HG02943 (cell line): ENCODE measurements around the gene CAVIN1.
"Not testable (repeated sequence)": the region's sequence is repeated elsewhere in the genome, so short reads cannot be mapped to it uniquely, and the experiment has no call there.

Source experiments
- ATAC-seq: cut with Tn5 transposase; IDR thresholded peaks from one replicate; pipeline ENCODE4 v1.9.1; 2021; ENCODE audit warnings: mild to moderate bottlenecking, low read depth, moderate library complexity; ENCODE audit not compliant: unreplicated experiment

The CAVIN1 gene, protein sequence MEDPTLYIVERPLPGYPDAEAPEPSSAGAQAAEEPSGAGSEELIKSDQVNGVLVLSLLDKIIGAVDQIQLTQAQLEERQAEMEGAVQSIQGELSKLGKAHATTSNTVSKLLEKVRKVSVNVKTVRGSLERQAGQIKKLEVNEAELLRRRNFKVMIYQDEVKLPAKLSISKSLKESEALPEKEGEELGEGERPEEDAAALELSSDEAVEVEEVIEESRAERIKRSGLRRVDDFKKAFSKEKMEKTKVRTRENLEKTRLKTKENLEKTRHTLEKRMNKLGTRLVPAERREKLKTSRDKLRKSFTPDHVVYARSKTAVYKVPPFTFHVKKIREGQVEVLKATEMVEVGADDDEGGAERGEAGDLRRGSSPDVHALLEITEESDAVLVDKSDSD

DNA sequence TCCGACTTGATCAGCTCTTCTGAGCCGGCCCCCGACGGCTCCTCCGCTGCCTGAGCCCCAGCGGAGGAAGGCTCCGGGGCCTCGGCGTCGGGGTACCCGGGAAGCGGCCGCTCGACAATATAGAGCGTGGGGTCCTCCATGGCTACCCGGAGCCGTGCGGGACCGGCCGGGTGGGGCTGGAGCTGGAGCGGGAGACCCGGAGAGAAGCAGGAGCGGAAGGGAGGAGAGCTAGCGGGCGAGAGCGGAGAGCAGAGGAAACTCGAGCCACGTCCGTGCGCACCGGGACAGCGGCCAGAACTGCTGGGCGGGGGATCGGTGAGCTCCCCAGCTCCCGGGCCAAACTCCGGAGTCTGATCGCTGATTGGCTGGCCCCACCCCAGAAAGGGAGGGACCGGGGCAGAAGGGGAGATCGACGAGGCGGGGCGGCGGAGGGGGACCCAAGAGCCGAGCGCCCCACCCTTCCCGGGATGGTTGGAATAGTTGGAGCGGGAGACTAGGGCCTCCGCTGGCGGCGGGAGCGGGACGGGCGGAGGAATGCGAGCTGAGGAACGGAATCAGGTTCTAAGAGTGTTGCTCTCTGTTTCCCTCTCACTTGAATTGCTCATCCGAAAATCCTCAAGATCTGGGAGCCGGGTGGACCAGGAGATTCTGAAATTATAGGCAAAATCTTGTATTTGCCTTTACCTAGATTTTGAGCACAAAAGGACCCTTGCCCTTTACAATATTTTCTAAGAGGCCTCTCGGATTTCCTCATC lies at the start of gene CAVIN1:
CAVIN1 (minus strand) TSS at position 299 of the 755 bp plus-strand sequence; CDS start at position 140, 159 bp downstream.
- ATAC-seq = no peak

DNA sequence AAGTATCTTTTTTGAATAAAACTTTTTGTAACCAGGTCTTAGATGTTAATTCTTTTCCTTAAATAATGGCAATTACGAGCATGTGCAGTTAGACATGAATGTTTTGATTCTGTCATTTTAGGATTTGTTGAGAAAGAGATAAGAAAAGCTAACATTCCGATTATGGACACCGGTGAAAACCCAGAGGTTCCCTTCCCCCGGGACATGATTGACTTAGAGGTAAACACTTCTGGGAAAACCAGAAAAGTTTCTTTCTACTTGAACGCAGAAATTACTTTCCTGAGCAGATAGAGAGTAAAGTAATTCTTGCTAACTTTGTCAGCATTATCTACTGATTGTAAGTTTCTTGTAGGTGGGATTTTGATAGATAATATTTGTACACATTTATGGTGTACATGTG lies 44.8 kb upstream of the CAVIN1 start:
- no peak for ATAC-seq

DNA sequence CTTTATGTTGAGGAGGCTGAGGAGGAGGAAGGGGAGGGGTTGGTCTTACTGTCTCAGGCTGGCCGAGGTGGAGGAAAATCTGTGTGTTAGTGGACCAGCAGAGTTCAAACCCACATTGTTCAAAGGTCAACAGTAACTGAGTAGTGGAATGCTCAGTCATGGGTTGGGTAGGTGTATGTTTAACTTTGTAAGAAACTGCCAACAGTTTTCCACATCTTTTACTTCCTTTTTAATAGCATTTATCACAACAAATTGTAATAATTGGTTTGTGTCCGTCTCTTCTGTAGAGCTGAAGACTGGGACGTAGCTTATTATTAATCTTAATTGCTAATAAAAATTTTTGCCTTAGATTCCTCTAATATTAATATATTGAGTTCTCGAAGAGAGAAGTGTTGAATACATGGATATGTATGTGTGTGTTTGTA lies 40.9 kb upstream of the CAVIN1 start:
- ATAC-seq = no peak

DNA sequence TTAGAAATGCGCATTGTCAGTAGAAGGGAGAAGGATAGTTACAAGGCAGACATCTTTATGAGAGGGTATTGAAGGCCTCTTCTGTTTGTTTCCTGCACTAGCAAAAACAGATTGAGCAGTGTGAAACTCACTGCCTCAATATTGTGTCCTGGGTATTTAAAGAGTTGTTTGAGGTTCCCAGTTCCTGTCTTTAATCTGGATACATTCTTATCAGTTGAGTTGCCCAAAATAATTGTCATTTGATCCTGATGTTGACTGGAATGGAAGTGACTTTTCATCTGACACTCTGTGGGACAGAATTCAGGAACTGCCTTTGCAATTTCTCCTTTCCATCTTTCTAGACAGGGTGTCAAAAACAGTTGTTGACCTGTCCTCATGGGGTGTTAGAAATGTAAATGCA lies 37.3 kb upstream of the CAVIN1 start:
- ATAC-seq = no peak

DNA sequence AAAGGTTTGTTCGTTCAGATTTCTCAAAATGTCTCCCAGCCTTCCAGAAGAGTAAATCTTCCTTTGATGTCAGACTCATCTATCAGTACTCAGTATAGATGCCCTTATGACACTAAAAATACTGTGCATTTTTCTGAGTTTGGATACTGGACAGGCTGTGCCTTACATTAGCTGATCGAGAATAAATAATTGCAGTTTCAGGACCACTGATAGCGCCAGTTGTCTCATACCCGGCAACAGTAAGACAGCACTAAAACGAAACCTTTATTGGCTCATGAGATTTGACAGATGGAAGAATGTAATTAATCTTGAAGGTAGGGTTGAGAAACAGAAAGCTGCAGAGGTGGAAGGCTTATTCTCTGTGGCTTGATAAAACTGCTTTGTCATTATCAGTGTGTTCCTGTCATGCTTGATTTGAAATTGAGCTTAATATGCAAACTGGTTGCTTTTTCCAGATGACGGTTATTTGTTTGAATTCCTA lies 36.8 kb upstream of the CAVIN1 start:
- no peak for ATAC-seq

DNA sequence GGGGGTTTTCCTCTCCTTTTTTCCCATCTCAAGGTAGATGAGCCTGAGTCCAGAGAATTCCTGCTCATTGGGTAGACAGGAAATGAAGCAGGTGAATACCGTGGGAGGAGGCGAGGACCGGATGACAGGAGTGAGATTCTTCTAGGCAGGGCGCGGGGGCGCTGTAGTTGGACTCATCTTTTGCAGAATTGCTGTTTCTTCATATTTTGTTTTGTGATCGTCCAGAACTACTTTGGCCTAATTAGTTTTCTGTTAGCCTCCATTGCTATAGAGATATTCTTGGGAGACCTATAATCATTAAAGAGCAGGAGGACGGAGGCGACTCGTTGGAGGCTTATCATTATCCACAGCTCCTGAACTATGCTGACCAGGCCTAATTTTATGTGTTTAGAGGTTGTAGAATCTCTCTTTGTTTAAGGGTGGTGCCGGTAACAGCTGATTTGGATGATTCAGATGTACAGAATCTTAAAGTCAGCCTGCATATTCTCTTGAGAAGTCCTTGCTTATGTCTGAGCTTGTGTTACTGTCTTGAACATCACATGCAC lies 36.3 kb upstream of the CAVIN1 start:
- no peak for ATAC-seq

DNA sequence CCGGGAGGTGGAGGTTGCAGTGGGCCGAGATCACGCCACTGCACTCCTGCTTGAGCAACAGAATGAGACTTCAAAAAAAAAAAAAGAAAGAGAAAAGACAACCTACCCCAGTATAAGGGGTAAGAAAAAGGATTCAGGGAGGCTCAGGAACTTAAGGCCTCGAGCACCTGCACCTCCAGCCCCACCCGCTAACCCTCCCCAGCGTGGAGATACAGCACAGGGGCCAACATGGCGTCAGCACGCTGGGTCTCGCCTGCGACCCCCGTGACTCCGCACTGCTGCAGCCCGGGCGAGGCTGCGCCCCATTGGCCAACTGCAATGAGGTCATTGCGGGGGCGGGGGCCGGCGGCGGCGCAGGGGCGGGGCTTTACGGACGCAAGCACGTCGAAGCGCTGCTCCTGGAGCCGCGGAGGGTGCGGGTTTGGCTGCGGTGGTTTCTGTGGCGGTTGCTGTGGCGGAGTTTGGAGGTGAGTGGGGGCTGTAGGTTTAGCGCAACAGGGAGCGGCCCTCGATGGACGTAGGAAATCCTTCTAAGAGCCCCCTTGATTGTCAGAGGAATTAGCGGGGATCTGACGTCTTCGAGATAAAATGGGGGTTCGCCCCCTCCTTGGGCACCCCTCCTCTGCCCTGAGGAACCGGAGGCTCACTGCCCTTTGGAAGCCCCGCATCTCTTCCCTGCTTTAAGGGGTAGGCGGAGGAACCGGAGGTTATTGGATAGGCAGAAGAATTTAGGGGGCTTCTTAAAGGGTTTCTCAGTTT lies 35.6 kb upstream of the CAVIN1 start, which contains the start of gene ATP6V0A1:
ATP6V0A1 (plus strand) TSS at position 382 of the 759 bp plus-strand sequence. CDS start 2,017 bp downstream, outside the sequence.
- ATAC-seq = peak; percentile 54

DNA sequence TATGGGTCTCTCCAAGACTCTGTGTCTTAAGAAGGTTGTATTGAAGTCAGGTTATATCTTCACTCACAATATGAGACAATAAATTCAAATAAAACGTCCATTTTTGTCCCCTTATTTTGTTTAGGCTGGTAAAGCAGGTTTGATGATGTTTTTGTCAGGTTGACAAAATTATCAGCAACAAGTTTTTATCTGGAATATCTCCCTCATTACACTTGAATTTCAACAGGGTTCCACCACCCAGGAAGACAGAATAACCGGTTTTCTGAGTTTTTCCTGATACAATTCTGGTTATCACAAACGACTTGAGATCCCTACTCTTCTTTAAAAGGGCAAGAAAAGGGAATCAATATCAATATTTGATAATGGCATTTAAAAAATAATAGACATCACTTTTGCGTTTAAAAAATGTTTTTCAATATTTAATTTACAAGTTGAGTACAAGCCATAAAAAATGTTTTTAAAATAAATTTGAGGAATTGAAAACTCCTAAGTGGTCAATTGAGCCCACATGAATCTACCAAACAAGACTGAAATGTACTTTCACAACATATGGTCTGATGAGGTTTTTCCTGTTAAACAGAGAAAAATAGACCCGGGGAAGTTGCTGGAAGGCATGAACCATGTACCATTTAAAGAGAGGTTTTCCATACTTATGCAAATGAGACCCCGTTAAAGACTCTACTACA lies 34.2 kb upstream of the CAVIN1 start:
- ATAC-seq = no peak

DNA sequence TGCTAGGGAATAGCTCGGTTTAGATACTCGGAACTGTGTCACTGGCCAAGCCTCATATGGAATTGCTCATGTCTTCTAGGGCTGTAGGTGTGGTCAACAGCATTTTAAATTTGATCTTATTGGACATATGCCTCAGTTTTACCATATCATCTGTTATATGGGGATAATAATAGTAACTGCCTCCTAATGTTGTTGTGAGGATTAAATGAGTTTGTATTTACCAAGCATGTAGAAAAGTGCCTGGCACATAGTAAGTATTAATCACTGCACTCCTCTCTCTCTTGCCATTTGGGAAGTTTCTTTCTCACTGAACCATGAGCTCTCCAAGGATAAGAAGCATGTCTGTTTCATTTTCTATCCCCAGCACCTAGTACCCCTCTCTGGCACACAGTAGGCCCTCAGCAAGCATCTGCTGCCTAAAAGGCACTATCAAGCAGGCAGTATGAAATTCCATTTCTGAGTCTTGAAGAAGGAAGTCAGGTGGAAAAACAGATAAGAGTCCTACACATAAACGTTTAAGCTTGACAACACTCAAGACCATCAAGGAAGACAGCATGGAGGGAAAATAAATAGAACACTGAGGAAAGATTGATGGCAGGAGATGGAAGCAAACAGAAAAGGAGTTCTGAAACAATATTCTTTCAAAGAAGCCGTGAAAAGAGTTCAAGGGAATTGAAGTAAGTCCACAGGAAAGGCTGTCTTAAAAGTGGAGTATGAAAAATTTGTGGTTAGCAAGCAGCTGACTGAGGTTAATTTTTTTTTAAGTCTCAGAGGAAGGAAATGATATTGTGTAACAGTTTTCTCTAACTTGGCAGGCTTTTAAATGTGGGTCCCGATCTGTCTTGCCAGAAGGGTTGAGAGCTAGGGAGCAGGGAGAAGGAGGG lies 33.4 kb upstream of the CAVIN1 start:
- ATAC-seq = no peak

DNA sequence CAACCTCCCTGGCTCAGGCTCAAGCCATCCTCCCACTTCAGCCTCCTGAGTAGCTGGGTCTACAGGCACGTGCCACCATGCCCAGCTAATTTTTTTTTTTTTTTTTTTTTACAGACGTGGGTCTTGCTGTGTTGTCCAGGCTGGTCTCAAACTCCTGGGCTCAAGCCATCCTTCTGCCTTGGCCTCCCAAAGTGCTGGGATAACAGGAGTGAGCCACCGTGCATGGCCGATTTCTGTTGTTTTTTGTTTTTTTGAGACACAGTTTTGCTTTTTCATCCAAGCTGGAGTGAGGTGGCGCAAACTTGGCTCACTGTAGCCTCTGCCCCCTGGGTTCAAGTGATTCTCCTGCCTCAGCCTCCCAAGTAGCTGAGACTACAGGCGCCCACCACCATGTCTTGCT lies 31.9 kb upstream of the CAVIN1 start:
- not testable (repeated sequence) for ATAC-seq

DNA sequence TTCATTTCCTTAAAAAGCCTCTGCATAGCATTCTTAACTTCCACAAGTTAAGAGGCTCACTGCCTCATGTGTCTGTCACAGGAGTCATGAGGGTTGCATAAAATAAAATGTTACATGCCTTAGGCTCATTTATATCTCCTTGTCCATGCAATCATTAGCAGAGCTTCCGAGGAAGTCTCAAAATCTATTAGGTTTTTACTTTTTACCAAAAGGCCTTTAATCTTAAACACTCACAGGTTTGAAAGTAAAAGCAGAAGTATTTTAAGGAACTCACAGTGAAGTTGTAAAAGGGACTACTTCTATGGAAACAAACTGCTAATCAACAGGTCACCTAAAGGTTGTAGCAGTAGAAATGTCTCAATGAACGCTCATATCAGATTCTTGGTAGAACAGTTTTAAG lies 30.4 kb upstream of the CAVIN1 start:
- ATAC-seq = no peak

DNA sequence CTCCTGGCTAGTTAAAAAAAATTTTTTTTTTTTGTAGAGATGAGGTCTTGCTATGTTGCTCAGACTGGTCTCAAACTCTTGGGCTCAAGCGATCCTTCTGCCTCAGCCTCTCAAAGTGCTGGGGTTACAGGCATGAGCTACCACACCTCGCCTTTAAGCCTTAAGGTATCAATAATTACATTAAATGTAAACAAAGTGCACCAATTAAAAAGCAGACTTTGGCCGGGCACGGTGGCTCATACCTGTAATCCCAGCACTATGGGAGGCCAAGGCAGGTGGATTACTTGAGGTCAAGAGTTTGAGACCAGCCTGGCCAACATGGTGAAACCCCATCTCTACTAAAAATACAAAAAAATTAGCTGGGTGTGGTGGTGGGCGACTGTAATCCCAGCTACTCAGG lies 28.2 kb upstream of the CAVIN1 start:
- not testable (repeated sequence) for ATAC-seq

DNA sequence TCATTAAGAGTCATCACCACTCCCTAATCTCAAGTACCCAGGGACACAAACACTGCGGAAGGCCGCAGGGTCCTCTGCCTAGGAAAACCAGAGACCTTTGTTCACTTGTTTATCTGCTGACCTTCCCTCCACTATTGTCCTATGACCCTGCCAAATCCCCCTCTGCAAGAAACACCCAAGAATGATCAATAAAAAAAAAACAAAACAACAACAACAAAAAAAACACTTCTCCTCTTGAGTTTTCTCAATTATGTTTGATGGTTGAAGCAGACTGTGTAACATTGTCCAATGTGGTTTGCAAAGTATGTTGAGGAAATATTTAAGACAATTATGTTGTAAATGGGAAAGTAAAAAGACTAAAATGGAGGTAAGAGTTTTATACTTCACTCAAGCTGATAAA lies 26.8 kb upstream of the CAVIN1 start:
- ATAC-seq = not testable (repeated sequence)

DNA sequence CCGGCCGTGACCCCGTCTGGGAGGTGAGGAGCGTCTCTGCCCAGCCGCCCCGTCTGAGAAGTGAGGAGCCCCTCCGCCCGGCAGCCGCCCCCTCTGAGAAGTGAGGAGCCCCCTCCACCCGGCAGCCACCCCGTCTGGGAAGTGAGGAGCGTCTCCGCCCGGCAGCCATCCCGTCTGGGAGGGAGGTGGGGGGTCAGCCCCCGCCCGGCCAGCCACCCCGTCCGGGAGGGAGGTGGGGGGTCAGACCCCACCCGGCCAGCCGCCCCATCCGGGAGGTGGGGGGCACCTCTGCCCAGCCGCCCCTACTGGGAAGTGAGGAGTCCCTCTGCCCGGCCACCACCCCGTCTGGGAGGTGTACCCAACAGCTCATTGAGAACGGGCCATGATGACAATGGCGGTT lies 26.1 kb upstream of the CAVIN1 start:
- not testable (repeated sequence) for ATAC-seq

DNA sequence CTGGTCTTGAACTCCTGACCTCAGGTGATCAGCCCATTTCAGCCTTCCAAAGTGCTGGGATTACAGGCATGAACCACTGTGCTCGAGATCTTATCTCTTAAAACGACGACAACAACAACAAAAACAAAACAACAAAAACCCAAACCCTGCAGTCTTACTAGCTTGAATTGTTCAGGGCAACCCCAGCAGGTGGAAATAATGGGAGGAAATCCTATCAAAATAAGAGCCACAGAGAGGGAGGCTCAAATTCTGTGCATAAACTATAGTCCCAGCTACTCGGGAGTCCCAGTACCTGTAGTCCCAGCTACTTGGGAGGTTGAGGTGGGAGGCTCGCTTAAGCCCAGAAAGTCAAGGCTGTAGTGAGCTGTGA lies 19.1 kb upstream of the CAVIN1 start:
- ATAC-seq = no peak

DNA sequence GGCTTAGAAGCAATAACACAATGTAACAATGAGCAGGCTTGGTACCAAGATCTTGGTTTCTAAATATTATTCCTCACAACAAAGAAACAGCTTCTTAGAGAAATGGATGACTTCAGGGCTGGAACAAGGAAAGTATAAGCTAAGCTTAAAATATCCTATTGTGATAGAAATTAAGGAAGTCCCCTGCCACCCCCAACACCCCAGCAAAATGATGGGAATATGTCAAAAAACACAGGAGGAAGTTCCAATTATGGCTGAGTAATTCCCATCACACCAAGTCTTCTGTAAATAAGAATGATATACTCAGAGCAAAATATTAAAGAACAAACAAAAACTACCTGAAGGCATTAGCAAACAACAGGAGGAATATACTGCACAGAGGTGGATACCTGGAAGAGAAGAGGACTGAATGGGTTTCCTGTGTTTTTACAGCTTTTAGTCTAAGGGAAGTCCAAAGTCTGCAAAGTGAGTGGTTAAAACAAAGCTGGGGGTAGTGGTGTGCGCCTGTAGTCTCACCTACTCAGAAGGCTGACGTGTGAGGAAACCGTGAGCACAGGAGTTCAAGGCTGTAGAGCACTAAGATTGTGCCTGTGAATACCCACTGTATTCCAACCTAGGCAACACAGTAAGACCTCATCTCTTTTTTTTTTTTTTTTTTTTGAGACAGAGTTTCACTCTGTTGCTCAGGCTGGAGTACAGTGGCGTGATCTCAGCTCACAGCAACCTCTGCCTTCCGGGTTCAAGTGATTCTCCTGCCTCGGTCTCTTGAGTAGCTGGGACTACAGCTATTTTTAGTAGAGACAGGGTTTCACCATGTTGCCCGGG lies 18.5 kb upstream of the CAVIN1 start:
- ATAC-seq = no peak

DNA sequence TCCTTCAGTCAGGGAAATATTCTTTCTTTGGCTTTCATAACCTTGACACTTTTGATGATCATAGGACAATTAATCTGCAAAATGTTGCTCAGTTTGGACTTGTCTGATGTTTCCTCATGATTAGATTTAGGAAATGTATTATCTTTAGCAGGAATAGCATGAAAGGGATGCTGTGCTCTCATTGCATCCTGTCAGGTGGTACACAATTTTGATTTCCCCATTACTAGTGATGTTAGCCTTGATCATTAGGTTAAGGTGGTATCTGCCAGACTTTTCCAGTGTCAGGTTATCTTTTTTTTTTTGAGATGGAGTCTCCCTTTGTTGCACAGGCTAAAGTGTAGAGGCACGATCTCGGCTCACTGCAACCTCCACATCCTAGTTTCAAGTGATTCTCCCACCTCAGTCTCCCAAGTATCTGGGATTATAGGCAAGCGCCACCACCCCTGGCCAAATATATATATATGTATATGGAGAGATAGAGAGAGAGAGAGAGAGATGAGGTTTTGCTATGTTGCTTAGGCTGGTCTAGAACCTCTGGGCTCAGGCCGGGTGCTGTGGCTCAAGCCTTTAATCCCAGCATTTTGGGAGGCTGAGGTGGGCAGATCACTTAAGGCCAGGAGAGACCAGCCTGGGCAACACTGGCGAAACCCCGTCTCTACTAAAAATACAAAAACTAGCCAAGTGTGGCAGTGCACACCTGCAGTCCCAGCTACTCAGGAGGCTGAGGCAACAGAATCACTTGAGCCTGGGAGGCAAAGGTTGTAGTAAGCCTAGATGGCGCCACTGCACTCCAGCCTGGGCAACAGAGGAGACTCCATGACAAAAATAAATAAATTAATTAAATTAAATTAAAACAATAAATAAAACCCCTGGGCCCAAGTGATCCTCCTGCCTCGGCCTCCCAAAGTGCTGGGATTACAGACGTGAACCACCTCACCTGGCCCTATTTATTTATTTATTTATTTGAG lies 15.8 kb upstream of the CAVIN1 start:
- ATAC-seq = no peak
